ENCODE data around the gene C12orf57. TPM values are rescaled to one million over a fixed set of nuclear protein-coding genes. Genes with fewer than 3 reads are reported as not detected.

Gene C12orf57
- total and polyA plus RNA-seq, 10 of the 15 experiments (the other 5 are each of a cell fraction or from before 2014, with no cell fraction given) = 64.5 to 377 (median 211) TPM

DNA sequence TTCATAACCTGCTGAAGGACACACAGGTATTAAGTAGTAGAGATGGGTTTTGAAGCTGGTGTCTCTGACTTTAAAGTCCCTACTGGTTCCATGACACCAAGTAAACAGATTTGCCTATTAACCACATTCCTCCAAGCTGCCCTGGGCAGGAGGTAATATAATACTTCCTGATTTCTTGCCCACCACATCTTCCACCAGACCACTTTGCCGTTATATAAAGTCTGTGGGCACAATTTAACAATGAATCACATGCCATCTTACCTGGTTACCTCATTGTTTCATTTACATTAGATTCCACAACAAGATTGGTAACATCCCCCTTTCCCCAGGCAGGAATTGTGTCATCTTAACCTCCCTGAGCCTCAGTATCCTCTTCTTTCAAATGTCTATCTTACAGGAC, 40.1 kb upstream of the C12orf57 start (continued):
- TF ChIP-seq RB1 (IDR thresholded peaks at IDR 0.05; ENCODE audit: borderline replicate concordance) (no peak), DPF2 (IDR thresholded peaks at IDR 0.05) (no peak)

DNA sequence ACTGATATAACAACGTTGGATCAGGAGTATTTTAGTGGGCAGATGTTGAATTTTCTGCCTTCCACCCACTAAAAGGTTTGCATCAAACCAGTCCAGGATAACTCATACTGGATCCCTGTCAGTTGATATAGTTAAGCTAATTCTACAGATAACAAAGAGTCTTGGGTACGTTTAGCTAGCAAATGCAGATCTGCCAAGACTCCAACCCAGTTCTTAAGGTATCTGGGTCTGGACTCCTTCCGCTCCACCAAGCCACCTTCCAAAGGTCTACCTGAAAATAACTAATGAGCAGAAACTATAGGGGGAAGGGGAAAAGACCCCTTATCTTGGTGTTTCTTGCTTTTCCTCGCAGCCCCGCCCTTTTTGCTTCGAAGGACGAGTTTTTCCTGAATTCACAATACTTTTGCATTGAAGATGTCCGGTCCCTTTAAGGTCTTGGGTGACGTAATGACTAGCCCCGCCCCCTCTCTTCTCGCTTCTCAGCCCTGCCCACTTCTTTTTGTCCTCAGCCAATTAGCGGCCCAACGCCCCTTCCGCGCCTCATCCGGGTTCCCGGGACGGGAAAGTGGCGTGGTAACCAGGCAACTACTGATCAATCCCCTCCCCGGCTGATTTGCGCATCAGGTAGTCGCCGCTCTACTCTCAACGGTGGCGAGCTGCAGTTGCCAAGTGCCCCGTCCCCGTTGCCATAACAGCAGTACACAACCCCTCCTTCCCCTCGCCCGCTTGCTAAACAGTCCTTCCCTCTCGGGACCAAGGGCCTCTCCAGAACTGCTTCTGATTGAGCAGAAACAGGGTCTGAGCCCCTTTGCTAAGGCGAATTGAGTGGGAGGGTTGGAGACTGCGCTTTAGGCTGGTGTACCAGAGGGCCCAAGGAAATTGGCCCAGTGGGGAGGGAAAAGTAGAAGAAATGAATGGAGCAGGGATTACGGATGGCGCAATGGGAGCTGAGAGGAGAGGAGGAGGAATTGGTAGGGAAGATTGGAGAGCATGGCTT, 39.2 kb upstream of the C12orf57 start, which contains the start of gene LRRC23:
Gene LRRC23, plus strand, starts transcription at position 543 of the 997 bp plus-strand sequence. CDS start 812 bp downstream, outside the sequence.
- Histone ChIP-seq H3K9me3 (replicated peaks; ENCODE audit: control insufficient read depth, insufficient read depth, low read length) (no peaks in the 10 kb centered on the region), H3K79me2 (ENCODE audit: control insufficient read depth, insufficient read depth, low read length) (no peaks in the 10 kb centered on the region), H3K9ac (ENCODE audit: control insufficient read depth, insufficient read depth, low read length) (peak within 1 kb of the TSS; percentile 50), H3K4me2 (ENCODE audit: control insufficient read depth, insufficient read depth) (peak within 1 kb of the TSS; percentile 83), H3K27ac (ENCODE audit: control insufficient read depth, insufficient read depth) (no peak within 1 kb of the TSS), H4K20me1 (ENCODE audit: control insufficient read depth, insufficient read depth) (no peaks in the 10 kb centered on the region), H3K4me1 (ENCODE audit: control insufficient read depth, insufficient read depth, low read length) (peaks cover 7% of the 10 kb centered on the region; the same call in 1 of the 2 replicates), H3K36me3 (ENCODE audit: control insufficient read depth in 2 of 2, insufficient read depth in 2 of 2, low read length in 1 of 2) (no peaks in the 10 kb centered on the region), H2AFZ (ENCODE audit: control insufficient read depth, low read depth, low read length) (peak within 1 kb of the TSS; percentile 84), H3K4me3 (peak within 1 kb of the TSS; percentile 93), H3K27me3 (replicated peaks in 1 of 2; ENCODE audit: control insufficient read depth in 2 of 2, insufficient read depth in 2 of 2, low read length in 1 of 2) (no peaks in the 10 kb centered on the region)
- intact Hi-C loops (cut with micrococcal nuclease; ENCODE audit: unreplicated experiment) (loop anchor here (1.0 kb wide), 1 partner anchor 13 kb away; no protein-coding TSS in a partner anchor), in situ Hi-C loops (cut with MboI) (no loop called here)
- ChIA-PET CTCF (interaction anchor here (0.7 to 4.5 kb wide), 6 partner anchors 11 to 36 kb away, joined by 3 to 21 read pairs (median 8); partner anchors contain the start of gene SPSB2), SMC1A (ENCODE audit: uncharacterized antibody, unreplicated experiment) (interaction anchor here (0.7 kb wide), 1 partner anchor 29 kb away, joined by 3 read pairs; no protein-coding TSS in a partner anchor), RAD21 (ENCODE audit: unreplicated experiment) (interaction anchor here (1.8 kb wide), 1 partner anchor 32 kb away, joined by 7 read pairs; the partner anchor contains the start of gene SPSB2), POLR2A (interaction anchor here (0.5 to 4.3 kb wide), 12 partner anchors 10 to 47 kb away, joined by 3 to 18 read pairs (median 4); partner anchors contain the start of genes C12orf57, ENO2, RNU7-1 and SPSB2)
- WGBS (ENCODE audit: insufficient coverage, insufficient replicate concordance, low lambda C conversion rate, missing lambda C conversion rate) = 11% methylated on average over 34 of the region's 34 CpGs
- DNase-seq (ENCODE audit: low read depth, low spot score) (peak; percentile 87), FAIRE-seq (peak; percentile 100), ATAC-seq (peak; percentile 99)
- BruUV-seq (replicated peaks) = no TSS peak
- no peak for TF ChIP-seq KDM1A (IDR thresholded peaks at IDR 0.05; ENCODE audit: borderline replicate concordance)
- no peak for TF ChIP-seq GATAD2B (conservative IDR thresholded peaks at IDR 0.05; ENCODE audit: low read depth)
- peak; percentile 99 for TF ChIP-seq ATF7 (IDR thresholded peaks at IDR 0.05; ENCODE audit: low read depth)
- no peak for TF ChIP-seq YY1 (IDR thresholded peaks at IDR 0.05; ENCODE audit: low read depth, low read length)
- TF ChIP-seq POLR2A (IDR thresholded peaks at IDR 0.05; ENCODE audit: low read depth, low read length) = peak; percentile 73
- peak; percentile 79 for TF ChIP-seq CREB1 (IDR thresholded peaks at IDR 0.05; ENCODE audit: low read depth)
- TF ChIP-seq, protein P1, sequence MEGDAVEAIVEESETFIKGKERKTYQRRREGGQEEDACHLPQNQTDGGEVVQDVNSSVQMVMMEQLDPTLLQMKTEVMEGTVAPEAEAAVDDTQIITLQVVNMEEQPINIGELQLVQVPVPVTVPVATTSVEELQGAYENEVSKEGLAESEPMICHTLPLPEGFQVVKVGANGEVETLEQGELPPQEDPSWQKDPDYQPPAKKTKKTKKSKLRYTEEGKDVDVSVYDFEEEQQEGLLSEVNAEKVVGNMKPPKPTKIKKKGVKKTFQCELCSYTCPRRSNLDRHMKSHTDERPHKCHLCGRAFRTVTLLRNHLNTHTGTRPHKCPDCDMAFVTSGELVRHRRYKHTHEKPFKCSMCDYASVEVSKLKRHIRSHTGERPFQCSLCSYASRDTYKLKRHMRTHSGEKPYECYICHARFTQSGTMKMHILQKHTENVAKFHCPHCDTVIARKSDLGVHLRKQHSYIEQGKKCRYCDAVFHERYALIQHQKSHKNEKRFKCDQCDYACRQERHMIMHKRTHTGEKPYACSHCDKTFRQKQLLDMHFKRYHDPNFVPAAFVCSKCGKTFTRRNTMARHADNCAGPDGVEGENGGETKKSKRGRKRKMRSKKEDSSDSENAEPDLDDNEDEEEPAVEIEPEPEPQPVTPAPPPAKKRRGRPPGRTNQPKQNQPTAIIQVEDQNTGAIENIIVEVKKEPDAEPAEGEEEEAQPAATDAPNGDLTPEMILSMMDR (IDR thresholded peaks at IDR 0.05 in 2 of 3, conservative IDR thresholded peaks at IDR 0.05 in 1 of 3; ENCODE audit: control insufficient read depth in 2 of 3, extremely low read depth in 1 of 3, insufficient read depth in 1 of 3, low read depth in 3 of 3, low read length in 3 of 3) = no peak
- TF ChIP-seq, protein P2, sequence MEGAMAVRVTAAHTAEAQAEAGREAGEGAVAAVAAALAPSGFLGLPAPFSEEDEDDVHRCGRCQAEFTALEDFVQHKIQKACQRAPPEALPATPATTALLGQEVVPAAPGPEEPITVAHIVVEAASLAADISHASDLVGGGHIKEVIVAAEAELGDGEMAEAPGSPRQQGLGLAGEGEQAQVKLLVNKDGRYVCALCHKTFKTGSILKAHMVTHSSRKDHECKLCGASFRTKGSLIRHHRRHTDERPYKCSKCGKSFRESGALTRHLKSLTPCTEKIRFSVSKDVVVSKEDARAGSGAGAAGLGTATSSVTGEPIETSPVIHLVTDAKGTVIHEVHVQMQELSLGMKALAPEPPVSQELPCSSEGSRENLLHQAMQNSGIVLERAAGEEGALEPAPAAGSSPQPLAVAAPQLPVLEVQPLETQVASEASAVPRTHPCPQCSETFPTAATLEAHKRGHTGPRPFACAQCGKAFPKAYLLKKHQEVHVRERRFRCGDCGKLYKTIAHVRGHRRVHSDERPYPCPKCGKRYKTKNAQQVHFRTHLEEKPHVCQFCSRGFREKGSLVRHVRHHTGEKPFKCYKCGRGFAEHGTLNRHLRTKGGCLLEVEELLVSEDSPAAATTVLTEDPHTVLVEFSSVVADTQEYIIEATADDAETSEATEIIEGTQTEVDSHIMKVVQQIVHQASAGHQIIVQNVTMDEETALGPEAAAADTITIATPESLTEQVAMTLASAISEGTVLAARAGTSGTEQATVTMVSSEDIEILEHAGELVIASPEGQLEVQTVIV (IDR thresholded peaks at IDR 0.05; ENCODE audit: borderline replicate concordance, partially characterized antibody) = peak; percentile 20
- TF ChIP-seq BACH1 (IDR thresholded peaks at IDR 0.05; ENCODE audit: borderline replicate concordance) = 0 out of 2 replicates have a peak, but pooled peaks have one; percentile 29
- TF ChIP-seq EGR1 (IDR thresholded peaks at IDR 0.05; ENCODE audit: borderline replicate concordance in 1 of 2, low read depth in 2 of 2, low read length in 2 of 2) = no peak
- no peak for TF ChIP-seq JUNB (IDR thresholded peaks at IDR 0.05)
- TF ChIP-seq, protein P3, sequence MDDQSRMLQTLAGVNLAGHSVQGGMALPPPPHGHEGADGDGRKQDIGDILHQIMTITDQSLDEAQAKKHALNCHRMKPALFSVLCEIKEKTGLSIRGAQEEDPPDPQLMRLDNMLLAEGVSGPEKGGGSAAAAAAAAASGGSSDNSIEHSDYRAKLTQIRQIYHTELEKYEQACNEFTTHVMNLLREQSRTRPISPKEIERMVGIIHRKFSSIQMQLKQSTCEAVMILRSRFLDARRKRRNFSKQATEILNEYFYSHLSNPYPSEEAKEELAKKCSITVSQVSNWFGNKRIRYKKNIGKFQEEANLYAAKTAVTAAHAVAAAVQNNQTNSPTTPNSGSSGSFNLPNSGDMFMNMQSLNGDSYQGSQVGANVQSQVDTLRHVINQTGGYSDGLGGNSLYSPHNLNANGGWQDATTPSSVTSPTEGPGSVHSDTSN (IDR thresholded peaks at IDR 0.05; ENCODE audit: insufficient replicate concordance, low read depth, low read length) = no peak
- TF ChIP-seq BRCA1 (IDR thresholded peaks at IDR 0.05; ENCODE audit: low read depth, low read length) = no peak
- TF ChIP-seq MYB (IDR thresholded peaks at IDR 0.05; ENCODE audit: borderline replicate concordance, low read depth, low read length) = no peak

Measured in GM12878 (cell line).